Measurements from ENCODE around the gene ERFE. TPM values are rescaled to one million over a fixed set of nuclear protein-coding genes. Genes with fewer than 3 reads are reported as not detected.

ERFE gene
- polyA plus RNA-seq, 1 of the 3 experiments (the other 2 are of a cell fraction) = 1.3 TPM

DNA sequence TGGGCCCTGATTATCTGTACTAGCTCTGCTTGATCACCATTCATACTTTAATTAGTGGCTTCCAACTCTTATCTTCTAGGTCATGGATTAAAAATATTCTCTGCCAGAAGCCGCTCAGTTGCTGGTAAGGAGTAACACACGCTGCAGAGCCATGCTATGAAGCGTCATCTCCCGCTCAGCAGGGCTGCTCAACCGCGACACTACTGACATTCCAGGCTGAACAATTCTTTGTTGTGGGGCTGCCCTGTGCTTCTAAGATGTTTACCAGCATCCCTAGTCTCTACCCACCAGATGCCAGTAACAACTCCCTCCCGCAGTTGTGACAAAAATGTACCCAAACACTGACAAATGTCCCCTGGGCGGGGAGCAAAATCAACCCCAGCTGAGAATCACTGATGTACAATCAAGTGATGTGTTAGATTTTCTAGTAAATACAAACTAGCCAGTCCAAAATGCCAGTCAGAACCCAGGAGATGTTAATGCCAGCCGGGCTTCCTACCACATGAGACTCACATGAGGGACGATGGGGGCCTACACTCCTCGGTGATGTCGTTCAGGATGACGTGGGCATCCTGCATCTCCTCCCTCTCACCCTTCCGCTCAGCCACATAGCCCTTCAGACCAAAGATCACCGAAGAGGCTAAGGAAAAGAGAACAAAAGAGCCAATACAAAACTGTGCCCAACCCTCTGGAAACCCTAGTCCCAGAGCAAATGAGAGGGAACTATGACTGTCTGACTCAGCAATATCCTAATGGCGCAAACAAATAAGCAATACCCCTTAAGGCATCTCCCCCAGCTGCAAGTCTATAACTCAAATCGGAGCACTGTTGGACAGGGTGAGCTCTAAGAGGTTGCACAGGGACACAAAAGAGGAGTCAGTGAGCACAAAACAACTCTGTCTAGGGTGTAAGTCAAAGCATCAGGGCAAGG is 29.1 kb downstream of the ERFE start:
- ChIA-PET CTCF (interaction anchor here (0.5 to 0.8 kb wide), 2 partner anchors 14 to 69 kb away, joined by 3 read pairs; no protein-coding TSS in a partner anchor), POLR2A (no interaction called here)
- Histone ChIP-seq H3K4me2 (no peak overlapping the region), H3K4me1 (ENCODE audit: control insufficient read depth in 1 of 2, insufficient read depth in 2 of 2, low read depth in 1 of 2, low read length in 1 of 2) (peaks cover 0 to under 1% of the 10 kb centered on the region in 2 experiments; a peak in 1 of 4 replicates), H2AFZ (ENCODE audit: low read depth) (no peak overlapping the region), H3K4me3 (ENCODE audit: low read depth in 2 of 2, low read length in 1 of 2) (no peak overlapping the region), H4K20me1 (ENCODE audit: insufficient read depth) (no peaks in the 10 kb centered on the region), H3K9me2 (no peaks in the 10 kb centered on the region), H3F3A (replicated peaks; ENCODE audit: insufficient read depth) (no peaks in the 10 kb centered on the region), H3K27ac (ENCODE audit: low read depth in 2 of 2, low read length in 1 of 2) (no peak overlapping the region), H3K9me3 (no peaks in the 10 kb centered on the region), H3K36me3 (replicated peaks in 1 of 2; ENCODE audit: control insufficient read depth in 1 of 2, insufficient read depth in 2 of 2, low read length in 1 of 2) (peaks cover 74 to 85% of the 10 kb centered on the region in 2 experiments), H3K9ac (no peak overlapping the region), H3K79me2 (ENCODE audit: insufficient read depth) (peaks cover 7% of the 10 kb centered on the region; the same call in 1 of the 2 replicates), H3K27me3 (ENCODE audit: insufficient read depth) (no peaks in the 10 kb centered on the region)
- WGBS (ENCODE audit: low lambda C conversion rate) = 95% methylated on average over 17 of the region's 17 CpGs
- no peak for DNase-seq
- TF ChIP-seq MEF2A (IDR thresholded peaks at IDR 0.05; ENCODE audit: borderline replicate concordance, low read depth) (no peak), FOSL2 (IDR thresholded peaks at IDR 0.05; ENCODE audit: borderline replicate concordance, low read depth) (no peak), SMC3 (IDR thresholded peaks at IDR 0.05; ENCODE audit: low read depth, low read length) (no peak), TAF1 (IDR thresholded peaks at IDR 0.05; ENCODE audit: borderline replicate concordance, low read depth, low read length) (no peak), GATA2 (CRISPR knock-in tag; IDR thresholded peaks at IDR 0.05) (no peak), TCF12 (IDR thresholded peaks at IDR 0.05) (no peak), GABPA (IDR thresholded peaks at IDR 0.05; ENCODE audit: low read depth) (no peak), RAD21 (IDR thresholded peaks at IDR 0.05; ENCODE audit: low read length) (no peak), MXI1 (IDR thresholded peaks at IDR 0.05; ENCODE audit: low read depth, low read length) (no peak), EP300 (IDR thresholded peaks at IDR 0.05; ENCODE audit: borderline replicate concordance in 1 of 2, low read depth in 1 of 2, low read length in 1 of 2) (no peak), ELF1 (IDR thresholded peaks at IDR 0.05) (no peak)
- TF ChIP-seq, protein P1, sequence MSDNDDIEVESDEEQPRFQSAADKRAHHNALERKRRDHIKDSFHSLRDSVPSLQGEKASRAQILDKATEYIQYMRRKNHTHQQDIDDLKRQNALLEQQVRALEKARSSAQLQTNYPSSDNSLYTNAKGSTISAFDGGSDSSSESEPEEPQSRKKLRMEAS (IDR thresholded peaks at IDR 0.05; ENCODE audit: low read depth) = no peak
- TF ChIP-seq, protein P2, sequence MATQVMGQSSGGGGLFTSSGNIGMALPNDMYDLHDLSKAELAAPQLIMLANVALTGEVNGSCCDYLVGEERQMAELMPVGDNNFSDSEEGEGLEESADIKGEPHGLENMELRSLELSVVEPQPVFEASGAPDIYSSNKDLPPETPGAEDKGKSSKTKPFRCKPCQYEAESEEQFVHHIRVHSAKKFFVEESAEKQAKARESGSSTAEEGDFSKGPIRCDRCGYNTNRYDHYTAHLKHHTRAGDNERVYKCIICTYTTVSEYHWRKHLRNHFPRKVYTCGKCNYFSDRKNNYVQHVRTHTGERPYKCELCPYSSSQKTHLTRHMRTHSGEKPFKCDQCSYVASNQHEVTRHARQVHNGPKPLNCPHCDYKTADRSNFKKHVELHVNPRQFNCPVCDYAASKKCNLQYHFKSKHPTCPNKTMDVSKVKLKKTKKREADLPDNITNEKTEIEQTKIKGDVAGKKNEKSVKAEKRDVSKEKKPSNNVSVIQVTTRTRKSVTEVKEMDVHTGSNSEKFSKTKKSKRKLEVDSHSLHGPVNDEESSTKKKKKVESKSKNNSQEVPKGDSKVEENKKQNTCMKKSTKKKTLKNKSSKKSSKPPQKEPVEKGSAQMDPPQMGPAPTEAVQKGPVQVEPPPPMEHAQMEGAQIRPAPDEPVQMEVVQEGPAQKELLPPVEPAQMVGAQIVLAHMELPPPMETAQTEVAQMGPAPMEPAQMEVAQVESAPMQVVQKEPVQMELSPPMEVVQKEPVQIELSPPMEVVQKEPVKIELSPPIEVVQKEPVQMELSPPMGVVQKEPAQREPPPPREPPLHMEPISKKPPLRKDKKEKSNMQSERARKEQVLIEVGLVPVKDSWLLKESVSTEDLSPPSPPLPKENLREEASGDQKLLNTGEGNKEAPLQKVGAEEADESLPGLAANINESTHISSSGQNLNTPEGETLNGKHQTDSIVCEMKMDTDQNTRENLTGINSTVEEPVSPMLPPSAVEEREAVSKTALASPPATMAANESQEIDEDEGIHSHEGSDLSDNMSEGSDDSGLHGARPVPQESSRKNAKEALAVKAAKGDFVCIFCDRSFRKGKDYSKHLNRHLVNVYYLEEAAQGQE (IDR thresholded peaks at IDR 0.05; ENCODE audit: low read depth, low read length) = no peak
- TF ChIP-seq, protein P3, sequence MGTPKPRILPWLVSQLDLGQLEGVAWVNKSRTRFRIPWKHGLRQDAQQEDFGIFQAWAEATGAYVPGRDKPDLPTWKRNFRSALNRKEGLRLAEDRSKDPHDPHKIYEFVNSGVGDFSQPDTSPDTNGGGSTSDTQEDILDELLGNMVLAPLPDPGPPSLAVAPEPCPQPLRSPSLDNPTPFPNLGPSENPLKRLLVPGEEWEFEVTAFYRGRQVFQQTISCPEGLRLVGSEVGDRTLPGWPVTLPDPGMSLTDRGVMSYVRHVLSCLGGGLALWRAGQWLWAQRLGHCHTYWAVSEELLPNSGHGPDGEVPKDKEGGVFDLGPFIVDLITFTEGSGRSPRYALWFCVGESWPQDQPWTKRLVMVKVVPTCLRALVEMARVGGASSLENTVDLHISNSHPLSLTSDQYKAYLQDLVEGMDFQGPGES (IDR thresholded peaks at IDR 0.05; ENCODE audit: low read depth, low read length) = no peak
- TF ChIP-seq, protein P4, sequence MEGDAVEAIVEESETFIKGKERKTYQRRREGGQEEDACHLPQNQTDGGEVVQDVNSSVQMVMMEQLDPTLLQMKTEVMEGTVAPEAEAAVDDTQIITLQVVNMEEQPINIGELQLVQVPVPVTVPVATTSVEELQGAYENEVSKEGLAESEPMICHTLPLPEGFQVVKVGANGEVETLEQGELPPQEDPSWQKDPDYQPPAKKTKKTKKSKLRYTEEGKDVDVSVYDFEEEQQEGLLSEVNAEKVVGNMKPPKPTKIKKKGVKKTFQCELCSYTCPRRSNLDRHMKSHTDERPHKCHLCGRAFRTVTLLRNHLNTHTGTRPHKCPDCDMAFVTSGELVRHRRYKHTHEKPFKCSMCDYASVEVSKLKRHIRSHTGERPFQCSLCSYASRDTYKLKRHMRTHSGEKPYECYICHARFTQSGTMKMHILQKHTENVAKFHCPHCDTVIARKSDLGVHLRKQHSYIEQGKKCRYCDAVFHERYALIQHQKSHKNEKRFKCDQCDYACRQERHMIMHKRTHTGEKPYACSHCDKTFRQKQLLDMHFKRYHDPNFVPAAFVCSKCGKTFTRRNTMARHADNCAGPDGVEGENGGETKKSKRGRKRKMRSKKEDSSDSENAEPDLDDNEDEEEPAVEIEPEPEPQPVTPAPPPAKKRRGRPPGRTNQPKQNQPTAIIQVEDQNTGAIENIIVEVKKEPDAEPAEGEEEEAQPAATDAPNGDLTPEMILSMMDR (IDR thresholded peaks at IDR 0.05) = no peak
